LHCN-M2 (cell line): Measurements from ENCODE around the gene NUFIP1. TPM values are rescaled to one million over a fixed set of nuclear protein-coding genes. Genes with fewer than 3 reads are reported as not detected.
"Not testable (repeated sequence)": the region's sequence is repeated elsewhere in the genome, so short reads cannot be mapped to it uniquely, and the experiment has no call there.

Source experiments
- DNase-seq: peaks from one replicate; pipeline ENCODE4 v3.0.0-alpha.2; 2012; ENCODE audit warnings: low read depth
- total RNA-seq: library from RNA; depleted of rRNA; stranded (reverse); fragments of >200 nt; gene quantifications from 2 replicates; pipeline ENCODE4 v1.2.3, GENCODE V29; 2014

Gene NUFIP1
- total RNA-seq, 1 experiment from 2014 or later: 4.1 TPM

DNA sequence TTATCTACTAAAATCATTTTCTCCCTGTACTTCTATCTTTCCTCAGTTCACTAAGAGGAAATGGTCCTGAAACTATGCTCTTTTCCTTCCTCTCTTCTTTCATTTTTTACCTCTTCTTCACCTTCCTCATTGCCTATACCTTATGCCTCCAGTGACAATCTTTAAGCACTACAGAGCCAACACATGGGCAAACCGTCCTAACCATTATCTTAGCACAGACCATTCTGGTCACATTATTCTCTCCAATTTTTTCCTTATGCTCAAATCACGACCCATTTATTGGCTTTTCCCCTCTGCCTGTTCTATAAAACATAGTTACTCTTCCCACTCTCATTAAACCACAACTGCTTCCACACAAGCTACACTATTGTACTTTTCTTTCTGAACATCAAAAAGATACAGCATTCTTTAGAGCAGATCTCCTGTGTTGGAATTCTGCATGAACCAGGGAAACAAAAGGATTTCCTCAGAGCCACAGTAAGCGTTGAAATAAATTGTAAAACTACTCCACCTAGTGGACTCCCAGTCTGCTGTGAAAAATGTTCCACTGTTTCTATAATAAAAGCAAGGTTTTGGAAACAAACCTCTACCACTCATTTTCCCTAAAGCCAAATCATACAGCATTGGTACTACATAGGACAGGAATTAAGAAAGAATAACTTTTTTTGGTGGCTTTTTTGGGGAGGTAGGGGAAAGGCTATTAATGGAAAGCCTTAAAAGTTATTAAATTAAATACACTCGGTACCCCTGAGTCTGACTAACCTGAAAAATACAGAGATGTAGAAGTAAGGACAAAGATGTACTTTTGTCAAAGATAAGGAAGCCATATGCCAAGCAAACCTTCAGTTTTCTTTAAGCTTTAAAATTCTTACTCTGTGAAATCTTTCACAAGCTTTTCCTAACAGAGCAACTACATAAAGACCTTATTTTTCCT is 19.5 kb downstream of the NUFIP1 start:
- peak; percentile 67 for DNase-seq

DNA sequence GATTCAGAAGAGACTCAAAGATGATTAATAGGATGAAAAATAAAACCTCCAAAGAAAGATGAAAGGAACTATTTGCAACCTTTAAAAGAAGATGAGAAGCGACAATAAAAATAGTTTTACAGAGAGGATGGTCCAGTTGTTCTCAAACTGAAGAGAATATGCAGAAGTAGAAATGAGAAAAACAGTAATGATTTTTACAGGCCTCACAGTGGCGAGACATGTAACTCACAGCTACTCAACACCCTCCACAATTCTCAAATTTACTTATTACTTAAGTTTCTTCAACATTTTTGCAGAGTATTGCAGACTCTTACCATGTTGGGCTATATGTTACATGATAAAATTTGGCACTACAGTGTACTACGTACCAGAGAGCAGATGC is 20.8 kb downstream of the NUFIP1 start:
- DNase-seq: no peak

DNA sequence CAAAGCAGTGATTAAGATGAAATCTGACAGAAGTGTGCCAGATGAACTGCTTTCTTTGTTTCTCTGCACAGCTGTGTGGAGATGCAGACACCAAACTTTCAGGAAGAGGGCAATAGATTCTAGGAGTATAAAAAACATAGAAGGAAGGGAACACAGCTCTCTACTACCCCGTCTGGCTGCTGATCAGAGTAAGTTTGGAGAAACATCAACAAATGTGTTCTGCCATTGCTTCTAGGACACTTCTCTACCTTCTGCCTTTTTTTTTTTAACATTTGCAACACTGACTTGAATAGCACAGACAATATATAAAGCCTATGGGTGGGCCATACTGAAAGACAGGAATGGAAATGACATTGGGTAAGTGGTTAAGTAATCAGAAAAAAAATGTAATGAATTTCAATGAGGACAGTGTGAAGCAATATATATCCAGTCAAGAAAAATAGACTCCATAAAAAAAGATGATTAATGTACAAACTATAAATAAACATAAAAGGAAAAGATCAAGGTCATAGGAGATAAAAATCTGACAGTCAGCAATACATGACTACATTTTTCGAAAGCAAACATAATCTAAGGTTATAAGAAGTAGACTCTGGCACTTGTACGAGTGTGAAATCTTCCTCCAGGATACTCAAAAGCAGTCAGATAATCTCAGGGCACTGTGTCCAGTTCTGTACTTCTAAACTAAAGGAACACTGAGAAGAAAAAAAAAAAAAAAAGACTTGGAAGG is 21.4 kb downstream of the NUFIP1 start:
- DNase-seq: peak; percentile 48

DNA sequence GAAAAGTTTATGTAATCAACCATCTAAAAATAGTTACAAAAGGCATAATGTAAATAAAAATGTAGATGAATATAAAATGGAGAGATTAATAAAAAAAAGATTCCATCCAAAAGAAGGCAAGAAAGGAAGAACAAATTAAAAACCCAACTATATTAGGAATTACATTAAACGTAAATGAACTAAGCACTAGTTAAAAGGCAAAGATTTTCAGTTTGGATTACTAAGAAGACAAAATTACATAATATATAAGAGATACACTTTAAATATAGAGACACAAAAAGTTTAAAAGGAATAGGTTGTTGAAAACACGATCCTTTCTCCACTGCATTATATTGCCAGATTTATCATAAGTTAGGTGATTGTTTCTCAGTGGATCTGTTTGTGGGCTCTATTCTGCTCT is 27.3 kb downstream of the NUFIP1 start:
- no peak for DNase-seq

DNA sequence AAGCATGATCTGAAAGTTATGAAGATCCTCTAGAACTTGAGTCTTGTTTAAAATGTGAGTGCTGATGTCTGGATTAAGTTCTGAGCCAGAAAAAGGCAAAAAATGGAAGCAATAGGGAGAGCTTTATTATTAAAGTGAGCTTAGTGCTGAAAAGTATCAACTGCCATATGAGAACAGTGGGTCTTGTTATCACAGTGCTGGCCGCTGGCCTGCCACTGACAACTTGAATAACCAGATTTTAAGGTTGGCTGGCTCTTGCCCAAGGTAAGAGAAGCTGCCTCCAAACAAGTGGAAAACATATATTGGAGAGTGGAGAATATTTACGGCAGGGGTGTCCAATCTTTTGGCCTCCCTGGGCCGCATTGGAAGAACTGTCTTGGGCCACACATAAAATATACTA is 33.9 kb downstream of the NUFIP1 start:
- DNase-seq: no peak

DNA sequence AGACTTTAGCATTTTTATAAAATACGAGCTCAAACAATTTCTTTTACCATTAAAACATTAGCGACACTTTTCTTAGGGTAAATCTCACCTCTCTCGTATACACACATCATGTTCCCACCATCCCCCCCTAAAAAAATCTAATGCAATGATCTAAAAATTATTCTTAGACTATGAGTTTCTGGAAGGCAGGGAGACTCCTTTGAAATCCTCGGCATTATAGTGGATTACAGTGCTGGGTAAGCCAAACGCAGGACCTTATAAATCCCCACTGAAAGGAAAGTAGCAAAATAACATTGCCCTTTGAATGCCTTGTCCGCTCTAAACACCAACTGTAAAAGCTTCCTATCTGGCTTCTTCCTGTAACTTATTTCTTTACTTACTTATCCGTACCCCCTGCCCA is 35.0 kb downstream of the NUFIP1 start:
- no peak for DNase-seq

DNA sequence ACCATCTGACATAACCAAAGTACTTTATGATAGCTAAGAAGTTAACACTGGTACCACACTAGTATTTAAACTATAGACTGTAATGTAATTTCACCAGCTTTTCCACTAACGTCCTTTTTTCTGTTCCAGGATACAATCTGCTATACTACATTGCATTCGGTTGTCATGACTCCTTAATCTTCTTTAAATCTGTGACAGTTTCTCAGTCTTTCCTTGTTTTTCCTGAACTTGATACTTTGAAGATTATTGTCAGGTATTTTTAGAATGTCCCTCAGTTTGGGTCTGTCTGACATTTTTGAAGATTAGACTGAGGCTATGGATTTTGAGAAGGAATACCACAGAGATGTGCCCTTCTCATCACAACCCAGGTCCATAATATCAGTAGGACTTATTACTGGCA is 36.6 kb downstream of the NUFIP1 start:
- no peak for DNase-seq

DNA sequence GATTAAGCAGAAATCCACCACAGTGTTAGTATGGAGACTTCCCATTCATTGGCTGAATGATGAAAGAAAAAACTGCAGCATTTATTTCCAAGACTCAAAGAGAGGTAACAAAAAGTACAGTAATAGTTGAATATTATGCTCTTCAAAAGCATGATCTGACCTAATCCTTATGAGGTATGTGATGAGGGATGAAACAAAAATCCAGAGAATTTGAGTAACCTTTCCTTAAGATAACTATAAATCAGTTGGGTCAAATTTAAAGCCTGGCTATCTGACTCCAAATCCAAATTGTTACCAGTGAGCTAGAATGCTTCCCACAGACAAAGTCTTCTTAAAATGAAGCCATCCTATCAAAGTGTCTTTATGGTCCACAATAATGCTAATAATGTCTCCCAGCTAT is 38.1 kb downstream of the NUFIP1 start:
- DNase-seq: no peak

DNA sequence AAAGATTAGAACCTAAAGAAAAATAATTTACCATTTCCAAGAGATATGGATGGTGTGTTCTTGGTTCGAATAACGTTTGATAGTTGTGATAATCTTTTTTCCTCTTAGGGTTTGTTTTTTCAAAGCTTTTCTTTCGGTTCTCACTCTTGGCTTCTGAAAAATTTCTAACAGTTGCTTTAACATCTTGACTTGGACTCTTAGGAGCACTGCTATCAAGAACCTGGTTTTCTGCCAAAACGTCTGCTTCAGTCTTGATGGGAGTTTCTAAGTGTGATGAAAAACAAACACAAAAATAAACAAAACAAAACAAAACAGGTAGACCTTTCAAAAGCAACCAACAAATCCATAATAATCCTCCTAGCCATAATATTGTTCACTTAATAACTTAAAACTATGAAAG is 45.9 kb downstream of the NUFIP1 start:
- DNase-seq: not testable (repeated sequence)

DNA sequence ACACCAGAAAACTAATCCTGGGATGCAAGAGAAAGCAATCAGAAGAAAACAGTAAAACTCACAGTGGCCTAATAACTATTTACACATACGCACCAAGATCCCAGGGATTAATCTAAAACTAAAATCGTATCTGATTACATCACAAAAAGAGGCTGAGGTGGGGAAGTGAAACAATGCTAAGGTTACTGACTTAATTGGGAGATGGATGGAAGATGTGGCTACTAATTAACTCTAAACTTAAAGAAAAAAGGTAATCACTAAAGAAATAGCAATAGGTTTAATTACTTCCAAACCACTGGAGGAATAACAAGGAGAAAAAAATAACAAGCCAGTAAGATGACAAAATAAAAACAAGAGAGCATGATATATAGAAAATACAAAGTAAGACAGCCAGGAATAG is 50.4 kb downstream of the NUFIP1 start:
- DNase-seq: no peak

DNA sequence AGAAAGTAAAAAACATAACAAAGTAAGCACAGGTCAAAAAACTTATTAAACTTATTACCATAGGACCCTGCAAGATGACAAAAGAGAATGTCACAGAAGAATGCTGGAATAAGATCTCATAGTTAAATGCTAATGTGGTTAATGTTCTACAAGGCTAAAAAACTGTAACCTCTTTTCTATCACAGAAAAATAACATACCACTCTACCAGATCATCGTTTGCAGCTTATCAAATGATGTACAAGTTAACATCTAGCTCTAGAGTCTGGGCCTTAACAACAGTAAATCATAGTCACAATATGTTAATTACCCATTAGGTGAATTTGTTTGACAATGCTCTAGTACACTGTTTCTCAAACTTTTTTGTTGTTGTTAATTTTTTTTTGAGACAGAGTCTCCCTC is 53.0 kb downstream of the NUFIP1 start:
- no peak for DNase-seq

DNA sequence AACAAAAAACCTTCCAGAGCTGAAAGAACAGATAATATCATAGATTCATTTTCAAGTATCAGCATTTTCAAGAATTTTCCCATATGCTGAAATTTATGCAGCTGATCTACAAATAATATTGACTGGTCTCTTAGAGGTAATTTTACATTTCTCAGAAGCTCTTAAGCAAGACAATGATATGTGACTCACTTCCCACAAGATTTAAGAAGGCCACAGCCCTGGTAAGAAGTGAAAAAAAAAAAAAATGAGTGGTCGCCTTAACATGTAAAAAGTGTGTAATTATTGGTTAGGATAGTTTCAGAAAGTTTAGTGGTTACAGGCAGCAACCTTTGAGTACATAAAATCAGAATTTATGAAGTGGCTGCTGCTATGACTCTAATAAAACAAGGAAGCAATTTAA is 54.5 kb downstream of the NUFIP1 start:
- peak; percentile 74 for DNase-seq

DNA sequence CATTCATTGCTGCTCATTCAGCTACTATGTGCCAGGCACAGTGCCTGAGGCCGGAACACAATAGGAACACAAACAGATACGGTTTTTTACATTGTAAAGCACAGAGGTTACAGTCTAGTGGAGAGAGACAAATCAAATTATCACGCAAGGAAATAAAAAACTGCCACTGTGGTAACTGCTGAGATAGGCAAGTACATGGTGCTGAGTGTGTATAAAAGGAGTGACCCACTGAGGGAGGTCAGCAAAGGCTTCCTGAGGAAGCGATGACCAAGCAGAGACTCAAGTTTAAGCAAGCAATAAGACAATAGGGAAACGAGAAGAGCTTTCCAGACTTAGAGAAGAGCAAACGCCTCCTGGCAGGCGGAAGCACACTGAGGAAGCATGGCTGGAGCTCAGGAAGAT is 56.4 kb downstream of the NUFIP1 start:
- DNase-seq: peak; percentile 29

DNA sequence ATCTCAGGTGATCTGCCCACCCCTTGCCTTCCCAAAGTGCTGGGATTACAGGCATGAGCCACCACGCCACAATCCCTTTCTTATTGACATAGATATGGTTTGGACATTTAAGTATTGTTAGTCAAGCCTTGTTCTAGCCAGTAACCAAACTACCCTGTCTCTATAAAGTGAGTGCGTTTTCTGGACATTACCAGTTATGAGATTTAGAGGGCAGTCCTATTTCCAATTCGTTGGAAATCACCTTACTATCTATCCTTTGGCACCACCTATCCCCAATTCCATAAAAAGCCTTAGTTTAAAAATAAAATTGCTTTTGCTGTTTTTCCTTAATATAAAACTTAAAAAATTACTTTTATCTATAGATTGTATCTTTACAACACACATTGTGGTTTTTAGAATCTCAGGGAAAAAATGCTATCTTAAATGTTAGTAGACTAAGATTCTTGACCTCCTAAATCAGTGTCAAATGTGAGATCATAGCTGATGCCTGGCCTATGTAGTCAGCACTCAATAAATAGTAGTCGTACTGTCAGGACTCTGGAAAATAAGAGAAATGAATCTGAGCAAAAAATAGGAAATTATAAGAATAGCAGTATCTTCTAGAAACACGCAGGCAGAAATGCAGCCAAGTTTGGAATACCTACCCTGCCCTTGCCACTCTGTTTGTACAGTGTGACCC is 57.0 kb downstream of the NUFIP1 start:
- no peak for DNase-seq

DNA sequence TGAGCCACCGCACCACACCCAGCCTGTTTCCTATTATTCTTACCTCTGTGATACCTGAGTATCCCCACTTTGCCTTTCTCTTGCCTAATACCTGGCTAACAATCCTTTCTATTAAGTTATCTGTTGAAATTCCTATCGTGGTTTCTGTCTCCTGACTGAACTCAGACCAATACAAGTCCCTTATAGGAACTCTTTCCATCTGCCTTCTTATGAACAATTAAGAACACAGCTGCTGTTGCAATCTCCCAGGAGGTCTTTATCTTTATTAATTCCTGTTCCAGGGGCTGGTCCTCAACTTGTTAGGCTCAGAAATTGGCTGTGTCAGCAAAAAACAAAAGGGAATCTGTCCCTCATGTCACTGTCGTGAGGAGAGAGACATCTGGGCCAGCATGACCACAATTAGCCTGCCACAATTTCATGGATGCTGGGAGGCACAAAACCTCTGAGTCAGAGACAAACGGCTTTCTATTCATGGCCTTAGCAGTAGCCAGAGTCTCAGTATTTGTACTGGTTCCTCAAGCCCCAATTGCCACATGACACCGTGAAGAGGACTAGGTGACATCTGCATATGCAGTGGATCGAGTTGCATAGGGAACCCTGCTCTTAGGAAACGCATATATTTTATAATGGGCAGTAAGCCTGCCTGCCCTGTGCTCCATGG is 58.2 kb downstream of the NUFIP1 start:
- peak; percentile 49 for DNase-seq

DNA sequence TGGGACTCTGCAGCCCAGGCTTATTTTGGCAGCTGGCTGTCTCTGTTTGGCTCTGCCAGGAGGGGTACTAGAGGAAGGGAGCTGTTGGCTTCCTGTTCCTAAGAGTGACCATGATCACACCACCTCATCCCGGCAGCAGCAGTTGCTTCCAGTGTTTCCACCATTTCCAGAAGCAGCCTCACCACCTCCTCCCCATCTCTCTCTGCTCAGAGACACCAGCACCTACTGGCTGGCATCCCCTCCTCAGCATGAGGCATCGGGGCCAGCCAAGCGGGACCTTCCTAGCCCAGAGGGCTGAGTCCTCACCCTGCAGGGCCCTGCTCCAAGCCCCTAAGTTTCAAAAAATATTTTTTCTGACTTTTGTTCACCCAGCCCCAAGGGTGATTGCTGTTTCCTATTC is 59.0 kb downstream of the NUFIP1 start:
- no peak for DNase-seq

DNA sequence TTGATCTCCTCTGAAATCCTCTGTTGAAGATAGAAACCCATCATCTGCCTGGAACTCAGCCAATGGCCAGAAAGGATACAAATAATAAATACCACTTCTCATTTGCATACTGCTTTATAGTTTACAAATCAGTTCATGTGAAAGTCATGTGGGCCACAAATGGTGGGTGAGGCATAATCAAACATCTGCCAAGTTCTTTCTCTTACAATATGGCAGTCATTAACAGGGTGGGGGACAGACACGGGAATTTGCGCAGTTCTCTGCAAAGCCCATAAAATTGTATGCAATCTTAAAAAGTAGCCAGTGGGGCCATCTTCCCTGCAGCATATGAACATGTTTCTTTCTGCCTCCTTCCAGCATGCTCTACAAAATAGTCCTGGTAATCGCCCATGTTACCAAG is 59.6 kb downstream of the NUFIP1 start:
- DNase-seq: no peak

DNA sequence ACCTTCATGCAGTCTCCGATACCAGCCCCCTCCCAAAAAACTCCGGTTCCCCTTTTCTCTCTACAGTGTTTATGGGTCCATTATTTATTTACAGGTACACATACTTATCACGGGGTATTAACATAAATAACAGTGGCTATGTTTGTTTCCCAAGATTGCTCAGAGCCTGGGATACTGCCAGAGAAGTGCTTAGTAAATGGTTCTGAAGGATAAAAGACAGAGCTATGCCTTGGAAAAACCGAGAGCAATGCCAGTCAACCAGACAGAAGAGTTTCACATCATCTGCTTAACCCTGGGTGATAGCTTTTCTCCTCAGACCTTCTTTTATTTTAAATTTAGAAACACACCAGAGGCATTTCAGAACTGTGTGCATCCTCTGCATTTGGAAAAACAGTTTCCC is 61.3 kb downstream of the NUFIP1 start:
- DNase-seq: no peak

DNA sequence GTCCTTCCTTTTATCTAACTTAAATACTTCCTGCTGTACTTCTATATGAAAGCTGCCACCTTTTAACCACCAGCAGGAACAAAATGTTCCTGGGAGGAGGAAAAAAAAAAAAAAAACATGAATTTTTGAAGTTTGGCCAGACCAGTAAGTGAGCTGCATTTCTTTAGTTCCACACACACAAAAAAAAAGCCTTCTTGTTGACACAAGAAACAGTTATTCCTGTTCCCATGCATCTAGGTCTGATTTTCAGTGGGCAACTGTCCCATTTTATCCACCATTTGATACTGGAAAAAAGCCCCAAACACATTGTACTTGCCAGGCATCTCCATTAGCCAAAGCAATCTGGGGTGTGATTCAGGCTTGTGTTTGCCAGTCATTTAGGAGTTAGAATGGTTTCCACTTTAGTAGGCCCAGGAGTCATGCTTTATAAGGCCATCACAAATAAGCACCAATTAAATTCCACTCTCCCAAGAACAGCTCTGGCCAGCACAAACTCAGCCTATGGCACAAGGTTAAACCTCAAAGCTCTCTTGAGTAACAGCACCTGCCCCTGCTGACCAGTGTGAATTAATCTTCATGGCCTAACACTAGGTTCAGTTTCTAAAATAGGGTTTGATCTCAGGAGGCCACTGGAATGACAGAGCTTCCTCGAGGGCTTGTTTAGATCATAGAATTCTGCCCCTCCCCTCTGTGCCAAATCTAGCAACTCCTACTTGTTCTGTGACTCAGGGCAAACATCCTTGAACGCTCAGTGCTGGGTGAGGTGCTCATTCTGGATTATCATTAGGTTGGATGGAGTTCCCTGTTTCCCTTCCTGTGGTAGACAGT is 67.1 kb downstream of the NUFIP1 start:
- DNase-seq: peak; percentile 100

DNA sequence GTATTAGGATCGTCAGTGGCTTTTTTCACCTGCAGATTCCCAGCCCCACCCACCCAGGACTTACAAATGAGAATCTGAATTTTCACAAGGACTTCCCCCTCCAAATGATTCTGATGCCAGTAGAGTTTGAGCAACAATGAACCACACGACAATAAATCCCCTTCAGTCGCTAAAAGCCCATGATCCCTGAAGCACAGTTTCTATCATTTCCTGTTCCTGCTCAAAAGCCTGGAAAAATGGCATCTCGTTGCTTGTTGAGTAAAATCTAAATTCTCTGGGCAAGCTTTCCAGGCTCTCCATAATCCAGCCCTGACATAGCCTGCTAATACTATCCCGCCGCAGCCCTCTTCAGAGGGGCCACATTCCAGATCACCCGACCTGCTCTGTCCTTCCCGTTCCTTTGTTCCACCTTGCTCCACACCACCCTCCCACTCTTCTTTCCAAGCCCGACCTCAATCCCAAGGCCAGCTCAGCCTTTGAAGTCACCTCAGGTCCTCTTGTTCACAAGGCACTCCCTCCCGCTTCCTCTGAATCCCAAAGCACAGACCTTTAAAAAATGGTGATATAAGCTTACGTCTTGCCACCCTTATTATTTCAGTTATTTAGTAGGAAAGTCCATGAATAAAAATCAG is 67.9 kb downstream of the NUFIP1 start:
- no peak for DNase-seq
